ENCODE results near the gene GTPBP4. TPM values are rescaled to one million over a fixed set of nuclear protein-coding genes. Genes with fewer than 3 reads are reported as not detected.

Gene GTPBP4
- total and polyA plus RNA-seq, 9 of the 15 experiments (the other 6 are each of a cell fraction or from before 2014, with no cell fraction given): 79.0 to 155 (median 128) TPM

DNA sequence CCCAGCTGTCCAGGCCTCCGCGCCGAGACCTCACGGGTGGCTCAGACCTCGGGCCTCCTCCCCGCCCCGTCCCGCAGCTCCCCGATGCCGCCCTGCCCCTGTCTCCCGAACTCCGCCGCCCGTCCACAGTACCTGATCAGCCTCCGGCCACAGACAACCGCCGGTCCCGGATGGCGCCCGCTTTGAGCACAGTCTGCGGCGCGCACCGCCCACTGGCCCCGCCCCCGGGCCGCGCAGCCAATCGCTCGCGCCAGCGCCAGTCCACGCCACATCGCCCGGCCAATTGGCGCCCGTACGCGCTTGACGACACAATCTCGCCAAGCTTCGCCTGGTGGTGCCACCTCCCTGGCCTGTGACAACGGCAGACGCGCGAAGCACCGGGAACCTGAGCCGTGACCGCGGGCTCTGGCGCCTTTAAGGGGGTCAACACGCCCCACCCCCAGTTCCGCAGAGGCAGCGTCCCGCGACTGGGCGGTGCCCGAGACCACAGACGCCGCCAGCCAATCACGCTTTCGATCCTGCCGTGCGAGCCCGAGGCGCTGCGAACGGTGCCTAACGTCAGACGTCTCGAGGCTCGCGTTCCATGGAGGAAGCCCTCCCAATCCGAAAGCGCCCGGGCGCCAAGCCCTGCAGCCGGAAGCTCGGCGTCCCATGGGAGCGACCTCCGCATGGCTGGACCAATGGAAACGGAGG, 60.6 kb downstream of the GTPBP4 start, which contains the start of gene IDI1 (continued):
- TF ChIP-seq FOXP4 (CRISPR knock-in tag; IDR thresholded peaks at IDR 0.05; ENCODE audit: borderline replicate concordance) (no peak), YY1 (IDR thresholded peaks at IDR 0.05; ENCODE audit: borderline replicate concordance in 1 of 3, control insufficient read depth in 1 of 3, extremely low read depth in 1 of 3, insufficient read depth in 3 of 3, insufficient read length in 1 of 3, insufficient replicate concordance in 2 of 3, low read depth in 1 of 3, low read length in 2 of 3) (peak in 2 of 3 experiments; percentile 51 to 60), RBM14 (IDR thresholded peaks at IDR 0.05; ENCODE audit: borderline replicate concordance, insufficient read depth, low read depth, low read length) (no peak), KAT7 (CRISPR knock-in tag; IDR thresholded peaks at IDR 0.05; ENCODE audit: borderline replicate concordance) (no peak; the same call in 1 of the 2 replicates), POLR3G (IDR thresholded peaks at IDR 0.05; ENCODE audit: extremely low read depth, insufficient read length, insufficient replicate concordance) (no peak), KLF10 (CRISPR knock-in tag; IDR thresholded peaks at IDR 0.05) (no peak), TFAM (CRISPR knock-in tag; conservative IDR thresholded peaks at IDR 0.05) (no peak), NR4A1 (CRISPR knock-in tag; IDR thresholded peaks at IDR 0.05) (peak; percentile 51; the same call in 1 of the 2 replicates), NR4A1 (tag; IDR thresholded peaks at IDR 0.05) (no peak), ZNF121 (CRISPR knock-in tag; conservative IDR thresholded peaks at IDR 0.05) (no peak), XRCC5 (IDR thresholded peaks at IDR 0.05; ENCODE audit: low read depth, low read length) (0 out of 2 replicates have a peak, but pooled peaks have one; percentile 16), RCOR1 (IDR thresholded peaks at IDR 0.05; ENCODE audit: borderline replicate concordance in 1 of 2, low read depth in 2 of 2, low read length in 2 of 2) (no peak; a peak in 1 of 4 replicates), EZH2 (IDR thresholded peaks at IDR 0.05; ENCODE audit: borderline replicate concordance, low read depth, low read length) (no peak), ZBTB8A (IDR thresholded peaks at IDR 0.05; ENCODE audit: partially characterized antibody) (no peak), NR1H2 (CRISPR knock-in tag; IDR thresholded peaks at IDR 0.05) (no peak), ZNF224 (CRISPR knock-in tag; IDR thresholded peaks at IDR 0.05) (no peak)
- TF ChIP-seq, protein P1, sequence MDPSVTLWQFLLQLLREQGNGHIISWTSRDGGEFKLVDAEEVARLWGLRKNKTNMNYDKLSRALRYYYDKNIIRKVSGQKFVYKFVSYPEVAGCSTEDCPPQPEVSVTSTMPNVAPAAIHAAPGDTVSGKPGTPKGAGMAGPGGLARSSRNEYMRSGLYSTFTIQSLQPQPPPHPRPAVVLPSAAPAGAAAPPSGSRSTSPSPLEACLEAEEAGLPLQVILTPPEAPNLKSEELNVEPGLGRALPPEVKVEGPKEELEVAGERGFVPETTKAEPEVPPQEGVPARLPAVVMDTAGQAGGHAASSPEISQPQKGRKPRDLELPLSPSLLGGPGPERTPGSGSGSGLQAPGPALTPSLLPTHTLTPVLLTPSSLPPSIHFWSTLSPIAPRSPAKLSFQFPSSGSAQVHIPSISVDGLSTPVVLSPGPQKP (CRISPR knock-in tag; IDR thresholded peaks at IDR 0.05): no peak
- TF ChIP-seq, protein P2, sequence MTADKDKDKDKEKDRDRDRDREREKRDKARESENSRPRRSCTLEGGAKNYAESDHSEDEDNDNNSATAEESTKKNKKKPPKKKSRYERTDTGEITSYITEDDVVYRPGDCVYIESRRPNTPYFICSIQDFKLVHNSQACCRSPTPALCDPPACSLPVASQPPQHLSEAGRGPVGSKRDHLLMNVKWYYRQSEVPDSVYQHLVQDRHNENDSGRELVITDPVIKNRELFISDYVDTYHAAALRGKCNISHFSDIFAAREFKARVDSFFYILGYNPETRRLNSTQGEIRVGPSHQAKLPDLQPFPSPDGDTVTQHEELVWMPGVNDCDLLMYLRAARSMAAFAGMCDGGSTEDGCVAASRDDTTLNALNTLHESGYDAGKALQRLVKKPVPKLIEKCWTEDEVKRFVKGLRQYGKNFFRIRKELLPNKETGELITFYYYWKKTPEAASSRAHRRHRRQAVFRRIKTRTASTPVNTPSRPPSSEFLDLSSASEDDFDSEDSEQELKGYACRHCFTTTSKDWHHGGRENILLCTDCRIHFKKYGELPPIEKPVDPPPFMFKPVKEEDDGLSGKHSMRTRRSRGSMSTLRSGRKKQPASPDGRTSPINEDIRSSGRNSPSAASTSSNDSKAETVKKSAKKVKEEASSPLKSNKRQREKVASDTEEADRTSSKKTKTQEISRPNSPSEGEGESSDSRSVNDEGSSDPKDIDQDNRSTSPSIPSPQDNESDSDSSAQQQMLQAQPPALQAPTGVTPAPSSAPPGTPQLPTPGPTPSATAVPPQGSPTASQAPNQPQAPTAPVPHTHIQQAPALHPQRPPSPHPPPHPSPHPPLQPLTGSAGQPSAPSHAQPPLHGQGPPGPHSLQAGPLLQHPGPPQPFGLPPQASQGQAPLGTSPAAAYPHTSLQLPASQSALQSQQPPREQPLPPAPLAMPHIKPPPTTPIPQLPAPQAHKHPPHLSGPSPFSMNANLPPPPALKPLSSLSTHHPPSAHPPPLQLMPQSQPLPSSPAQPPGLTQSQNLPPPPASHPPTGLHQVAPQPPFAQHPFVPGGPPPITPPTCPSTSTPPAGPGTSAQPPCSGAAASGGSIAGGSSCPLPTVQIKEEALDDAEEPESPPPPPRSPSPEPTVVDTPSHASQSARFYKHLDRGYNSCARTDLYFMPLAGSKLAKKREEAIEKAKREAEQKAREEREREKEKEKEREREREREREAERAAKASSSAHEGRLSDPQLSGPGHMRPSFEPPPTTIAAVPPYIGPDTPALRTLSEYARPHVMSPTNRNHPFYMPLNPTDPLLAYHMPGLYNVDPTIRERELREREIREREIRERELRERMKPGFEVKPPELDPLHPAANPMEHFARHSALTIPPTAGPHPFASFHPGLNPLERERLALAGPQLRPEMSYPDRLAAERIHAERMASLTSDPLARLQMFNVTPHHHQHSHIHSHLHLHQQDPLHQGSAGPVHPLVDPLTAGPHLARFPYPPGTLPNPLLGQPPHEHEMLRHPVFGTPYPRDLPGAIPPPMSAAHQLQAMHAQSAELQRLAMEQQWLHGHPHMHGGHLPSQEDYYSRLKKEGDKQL (CRISPR knock-in tag; IDR thresholded peaks at IDR 0.05; ENCODE audit: borderline replicate concordance): no peak

Measured in K562 (cell line).